ENCODE measurements around the gene CASR.

GRCh38 chr3:122301063-122301462 is 117.6 kb downstream of the CASR start:
- TF ChIP-seq EP300 (IDR thresholded peaks at IDR 0.05) (no peak), CTCF (IDR thresholded peaks at IDR 0.05) (no peak), POLR2A (IDR thresholded peaks at IDR 0.05) (no peak)

Data from ovary (tissue), 3 donors.